Ureter (tissue), 1 donor: ENCODE measurements around the gene GPR65. TPM values are rescaled to one million over a fixed set of nuclear protein-coding genes. Genes with fewer than 3 reads are reported as not detected.
"Not testable (repeated sequence)": the region's sequence is repeated elsewhere in the genome, so short reads cannot be mapped to it uniquely, and the experiment has no call there.

ENCODE experiments used
- DNase-seq: peaks from one replicate; pipeline ENCODE4 v3.0.0-alpha.2; 2020; ENCODE audit warnings: low spot score
- total RNA-seq: library from RNA; stranded (reverse); gene quantifications from one replicate; pipeline ENCODE4 v1.2.4, GENCODE V29; 2023
- donor health status: DM: yes; HTN: yes; CAD: no.

Gene GPR65
- total RNA-seq, 1 donor from 2014 or later, result 1.3 TPM

- DNase-seq, result no peak
Measured at GRCh38 chr14:88004506-88005036, 364 bp upstream of the GPR65 start.

- DNase-seq, result no peak
Measured at GRCh38 chr14:88005978-88006851, 1.3 kb downstream of the GPR65 start.

- no peak for DNase-seq
Measured at GRCh38 chr14:88007608-88008007, 2.7 kb downstream of the GPR65 start.

- no peak for DNase-seq
Measured at GRCh38 chr14:88008039-88008742, 3.3 kb downstream of the GPR65 start.

- no peak for DNase-seq
Measured at GRCh38 chr14:88009486-88009885, 4.6 kb downstream of the GPR65 start.

GRCh38 chr14:88010331-88010730 is 5.4 kb downstream of the GPR65 start:
- no peak for DNase-seq

GRCh38 chr14:88012495-88012894 is 7.6 kb downstream of the GPR65 start:
- no peak for DNase-seq

- peak; percentile 76 for DNase-seq
Measured at GRCh38 chr14:88013750-88014349, 8.9 kb downstream of the GPR65 start.

- no peak for DNase-seq
Measured at GRCh38 chr14:88016768-88017167, 11.8 kb downstream of the GPR65 start.

- no peak for DNase-seq
Measured at GRCh38 chr14:88017535-88017934, 12.6 kb downstream of the GPR65 start.

GRCh38 chr14:88023658-88024187 is 18.8 kb downstream of the GPR65 start:
- DNase-seq, result no peak

GRCh38 chr14:88024252-88025086 is 19.5 kb downstream of the GPR65 start:
- not testable (repeated sequence) for DNase-seq

GRCh38 chr14:88025313-88025712 is 20.4 kb downstream of the GPR65 start:
- DNase-seq, result no peak

GRCh38 chr14:88026890-88027289 is 22.0 kb downstream of the GPR65 start:
- DNase-seq, result no peak

- no peak for DNase-seq
Measured at GRCh38 chr14:88029500-88029899, 24.6 kb downstream of the GPR65 start.

GRCh38 chr14:88030079-88030478 is 25.1 kb downstream of the GPR65 start:
- no peak for DNase-seq

- DNase-seq, result no peak
Measured at GRCh38 chr14:88030892-88031291, 26.0 kb downstream of the GPR65 start.

GRCh38 chr14:88032373-88032772 is 27.4 kb downstream of the GPR65 start:
- DNase-seq, result no peak

GRCh38 chr14:88034076-88034475 is 29.1 kb downstream of the GPR65 start:
- no peak for DNase-seq

- DNase-seq, result no peak
Measured at GRCh38 chr14:88036422-88036821, 31.5 kb downstream of the GPR65 start.

GRCh38 chr14:88037325-88037724 is 32.4 kb downstream of the GPR65 start:
- DNase-seq, result no peak
